Measurements from ENCODE around the gene IFNL1. TPM values are rescaled to one million over a fixed set of nuclear protein-coding genes. Genes with fewer than 3 reads are reported as not detected.

The IFNL1 gene
- total RNA-seq, 1 donor from 2014 or later, result not detected

DNA sequence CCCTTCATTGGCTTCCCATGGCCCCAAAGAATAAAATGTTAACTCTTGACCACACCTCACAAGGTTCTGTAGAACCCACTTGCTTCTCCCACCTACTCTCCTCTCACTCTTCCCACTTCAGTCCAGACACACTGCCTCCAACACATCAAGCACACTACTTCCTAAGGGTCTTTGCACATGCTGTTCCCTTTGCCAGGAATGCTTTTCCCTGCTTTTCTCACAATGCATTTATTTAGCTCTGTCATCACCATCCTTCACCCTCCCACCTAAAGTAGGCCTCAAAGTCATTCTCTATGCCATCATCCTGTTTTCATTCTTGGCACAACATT is 7.9 kb downstream of the IFNL1 start:
- Mint-ChIP-seq H3K9me3 (ENCODE audit: low read depth) (no peaks in the 10 kb centered on the region), H3K36me3 (ENCODE audit: insufficient read depth) (no peaks in the 10 kb centered on the region), H3K27me3 (peaks cover 44% of the 10 kb centered on the region), H3K27ac (peak overlapping the region; percentile 20), H3K4me3 (ENCODE audit: low read depth) (no peak overlapping the region), H3K4me1 (ENCODE audit: low read depth) (peaks cover 13% of the 10 kb centered on the region)
- TF ChIP-seq, protein P1, sequence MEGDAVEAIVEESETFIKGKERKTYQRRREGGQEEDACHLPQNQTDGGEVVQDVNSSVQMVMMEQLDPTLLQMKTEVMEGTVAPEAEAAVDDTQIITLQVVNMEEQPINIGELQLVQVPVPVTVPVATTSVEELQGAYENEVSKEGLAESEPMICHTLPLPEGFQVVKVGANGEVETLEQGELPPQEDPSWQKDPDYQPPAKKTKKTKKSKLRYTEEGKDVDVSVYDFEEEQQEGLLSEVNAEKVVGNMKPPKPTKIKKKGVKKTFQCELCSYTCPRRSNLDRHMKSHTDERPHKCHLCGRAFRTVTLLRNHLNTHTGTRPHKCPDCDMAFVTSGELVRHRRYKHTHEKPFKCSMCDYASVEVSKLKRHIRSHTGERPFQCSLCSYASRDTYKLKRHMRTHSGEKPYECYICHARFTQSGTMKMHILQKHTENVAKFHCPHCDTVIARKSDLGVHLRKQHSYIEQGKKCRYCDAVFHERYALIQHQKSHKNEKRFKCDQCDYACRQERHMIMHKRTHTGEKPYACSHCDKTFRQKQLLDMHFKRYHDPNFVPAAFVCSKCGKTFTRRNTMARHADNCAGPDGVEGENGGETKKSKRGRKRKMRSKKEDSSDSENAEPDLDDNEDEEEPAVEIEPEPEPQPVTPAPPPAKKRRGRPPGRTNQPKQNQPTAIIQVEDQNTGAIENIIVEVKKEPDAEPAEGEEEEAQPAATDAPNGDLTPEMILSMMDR (IDR thresholded peaks at IDR 0.05; ENCODE audit: unreplicated experiment), result no peak
- DNase-seq (ENCODE audit: low spot score, unreplicated experiment), result no peak

- Mint-ChIP-seq H3K9me3 (ENCODE audit: low read depth) (no peaks in the 10 kb centered on the region), H3K36me3 (ENCODE audit: insufficient read depth) (no peaks in the 10 kb centered on the region), H3K4me1 (ENCODE audit: low read depth) (peaks cover 13% of the 10 kb centered on the region), H3K4me3 (ENCODE audit: low read depth) (no peak overlapping the region), H3K27me3 (peaks cover 44% of the 10 kb centered on the region), H3K27ac (no peak overlapping the region)
- TF ChIP-seq, protein P1 (IDR thresholded peaks at IDR 0.05; ENCODE audit: unreplicated experiment), result no peak
- DNase-seq (ENCODE audit: low spot score, unreplicated experiment), result no peak
These were observed 8.7 kb downstream of the IFNL1 start for GRCh38 chr19:39304701-39305571.

- Mint-ChIP-seq H3K36me3 (ENCODE audit: insufficient read depth) (no peaks in the 10 kb centered on the region), H3K9me3 (ENCODE audit: low read depth) (no peaks in the 10 kb centered on the region), H3K4me3 (ENCODE audit: low read depth) (no peak overlapping the region), H3K4me1 (ENCODE audit: low read depth) (peaks cover 13% of the 10 kb centered on the region), H3K27me3 (peaks cover 49% of the 10 kb centered on the region), H3K27ac (no peak overlapping the region)
- TF ChIP-seq, protein P1 (IDR thresholded peaks at IDR 0.05; ENCODE audit: unreplicated experiment), result no peak
- DNase-seq (ENCODE audit: low spot score, unreplicated experiment), result no peak
These were observed 9.9 kb downstream of the IFNL1 start for GRCh38 chr19:39306075-39306474.

- Mint-ChIP-seq H3K27me3 (peaks cover 49% of the 10 kb centered on the region), H3K4me3 (ENCODE audit: low read depth) (peak overlapping the region; percentile 56)
- peak; percentile 32 for DNase-seq (ENCODE audit: low spot score, unreplicated experiment)
These were observed 11.0 kb downstream of the IFNL1 start for GRCh38 chr19:39307046-39307821.

More at GRCh38 chr19:39307046-39307821, 11.0 kb downstream of the IFNL1 start:
- Mint-ChIP-seq H3K4me1 (ENCODE audit: low read depth) (peaks cover 13% of the 10 kb centered on the region), H3K36me3 (ENCODE audit: insufficient read depth) (peaks cover 5% of the 10 kb centered on the region), H3K9me3 (ENCODE audit: low read depth) (no peaks in the 10 kb centered on the region), H3K27ac (no peak overlapping the region)
- TF ChIP-seq, protein P1 (IDR thresholded peaks at IDR 0.05; ENCODE audit: unreplicated experiment), result no peak
